H1 (cell line): ENCODE results near the gene RGS11. TPM values are rescaled to one million over a fixed set of nuclear protein-coding genes. Genes with fewer than 3 reads are reported as not detected.

Source experiments
- CTCF ChIA-PET: fragments of 300-600 bp; sonication (Branson Sonifier 250); formaldehyde crosslinking; loops from one replicate; lab custom pipeline; 2021; ENCODE audit not compliant: partially characterized antibody; lab: Charles Lee
- POLR2A ChIA-PET: fragments of 300-600 bp; sonication (Branson Sonifier 250); formaldehyde crosslinking; loops from one replicate; lab custom pipeline; 2021; ENCODE audit warnings: inconsistent platforms; ENCODE audit not compliant: partially characterized antibody; lab: Charles Lee
- DNase-seq, 2 experiments: peaks; one replicate each; pipeline versions ENCODE4 v3.0.0 to v3.0.0-alpha.2; 2010 to 2022; ENCODE audit warnings: low spot score in 2 of 2, low read depth in 1 of 2, mixed read lengths in 1 of 2
- FAIRE-seq: peaks from 2 replicates; lab custom pipeline; 2011; peaks lifted over from hg19 to GRCh38; lab: Jason Lieb, UNC
- H2AFZ ChIP-seq: 2 replicates; pipeline ENCODE4 v1.8.1; 2012; ENCODE audit warnings: low read length, inconsistent platforms
- H2AK5ac ChIP-seq: 2 replicates; pipeline ENCODE4 v1.6.1; 2013; ENCODE audit warnings: low read depth, low read length
- H2BK120ac ChIP-seq: replicated peaks from 2 replicates; pipeline ENCODE3; 2013; ENCODE audit warnings: low read depth, low read length, inconsistent platforms
- H2BK12ac ChIP-seq: 2 replicates; pipeline ENCODE4 v1.6.1; 2013; ENCODE audit warnings: low read depth, low read length
- H2BK15ac ChIP-seq: 2 replicates; pipeline ENCODE4 v1.6.1; 2013; ENCODE audit warnings: low read length
- H2BK20ac ChIP-seq: 2 replicates; pipeline ENCODE4 v1.6.1; 2013; ENCODE audit warnings: low read length
- H2BK5ac ChIP-seq: 2 replicates; pipeline ENCODE4 v1.6.1; 2013; ENCODE audit warnings: low read depth, low read length
- H3K14ac ChIP-seq: 2 replicates; pipeline ENCODE4 v1.6.1; 2013; ENCODE audit warnings: inconsistent platforms; ENCODE audit not compliant: insufficient read length
- H3K18ac ChIP-seq: 2 replicates; pipeline ENCODE4 v1.6.1; 2013; ENCODE audit warnings: low read length; ENCODE audit errors: extremely low read depth
- H3K23ac ChIP-seq: 2 replicates; pipeline ENCODE4 v1.6.1; 2013; ENCODE audit warnings: inconsistent platforms; ENCODE audit not compliant: insufficient read length
- H3K23me2 ChIP-seq: 2 replicates; pipeline ENCODE4 v1.6.1; 2013; ENCODE audit warnings: low read depth, low read length
- H3K27ac ChIP-seq: 2 replicates; pipeline ENCODE4 v1.6.1; 2011; ENCODE audit warnings: low read depth, low read length, inconsistent platforms
- H3K27me3 ChIP-seq, 4 experiments: replicated peaks in 1 of 4; 1 replicate in 1 of 4; 2 replicates in 3 of 4; pipeline versions ENCODE4 v1.6.1 to v1.8.1; 2011 to 2013; ENCODE audit warnings: low read length in 3 of 4, mild to moderate bottlenecking in 3 of 4, inconsistent platforms in 2 of 4, mixed read lengths in 2 of 4, moderate library complexity in 1 of 4; ENCODE audit not compliant: control insufficient read depth in 3 of 4, insufficient read depth in 3 of 4; ENCODE audit errors: extremely low read depth in 1 of 4
- H3K36me3 ChIP-seq, 4 experiments: 2 replicates each; pipeline versions ENCODE4 v1.6.1 to v1.8.1; 2011 to 2013; ENCODE audit warnings: mild to moderate bottlenecking in 4 of 4, low read length in 3 of 4, moderate library complexity in 2 of 4, control low read depth in 1 of 4, inconsistent platforms in 1 of 4; ENCODE audit not compliant: insufficient read depth in 4 of 4, control insufficient read depth in 2 of 4
- H3K4ac ChIP-seq: replicated peaks from 2 replicates; pipeline ENCODE3; 2013; ENCODE audit warnings: low read length, low read depth, mixed read lengths, inconsistent platforms; ENCODE audit not compliant: insufficient read length
- H3K4me1 ChIP-seq, 4 experiments: replicated peaks in 1 of 4; 1 replicate in 1 of 4; 2 replicates in 3 of 4; pipeline versions ENCODE4 v1.6.1 to v1.8.1; 2011 to 2013; ENCODE audit warnings: low read length in 3 of 4, inconsistent platforms in 2 of 4, mixed read lengths in 1 of 4; ENCODE audit not compliant: insufficient read depth in 4 of 4, control insufficient read depth in 3 of 4
- H3K4me2 ChIP-seq, 2 experiments: 2 replicates each; pipeline versions ENCODE4 v1.6.1 to v1.8.1; 2011 to 2013; ENCODE audit warnings: low read depth in 2 of 2, low read length in 2 of 2, control low read depth in 1 of 2, inconsistent platforms in 1 of 2, mild to moderate bottlenecking in 1 of 2; ENCODE audit not compliant: insufficient read depth in 1 of 2
- H3K4me3 ChIP-seq, 4 experiments: fragments of 200-600, 300-600 bp in 1 of 4; sonication (generic), shearing (Covaris generic), sonication (Bioruptor Twin) in 1 of 4; 2 replicates each; pipeline versions ENCODE4 v1.5.1 to v1.8.1; 2011 to 2016; ENCODE audit warnings: low read length in 4 of 4, low read depth in 3 of 4, control low read depth in 2 of 4, inconsistent platforms in 2 of 4, mild to moderate bottlenecking in 2 of 4, mixed read lengths in 1 of 4, moderate library complexity in 1 of 4; ENCODE audit not compliant: insufficient read depth in 2 of 4; ENCODE audit errors: extremely low read depth in 1 of 4
- H3K56ac ChIP-seq: replicated peaks from 2 replicates; pipeline ENCODE3; 2013; ENCODE audit warnings: low read depth, mild to moderate bottlenecking, mixed read lengths, low read length, inconsistent platforms; ENCODE audit not compliant: insufficient read length
- H3K79me1 ChIP-seq: 2 replicates; pipeline ENCODE4 v1.6.1; 2013; ENCODE audit warnings: low read depth, low read length, control low read depth
- H3K79me2 ChIP-seq, 2 experiments: 2 replicates each; pipeline versions ENCODE4 v1.6.1 to v1.8.1; 2012 to 2013; ENCODE audit warnings: low read length in 2 of 2, mild to moderate bottlenecking in 2 of 2, inconsistent platforms in 1 of 2; ENCODE audit not compliant: insufficient read depth in 2 of 2, control insufficient read depth in 1 of 2
- H3K9ac ChIP-seq, 4 experiments: replicated peaks in 1 of 4; 1 replicate in 1 of 4; 2 replicates in 3 of 4; pipeline versions ENCODE4 v1.6.1 to v1.8.1; 2011 to 2013; ENCODE audit warnings: low read depth in 3 of 4, low read length in 3 of 4, control low read depth in 2 of 4, mild to moderate bottlenecking in 2 of 4, moderate library complexity in 2 of 4, inconsistent platforms in 1 of 4; ENCODE audit errors: extremely low read depth in 1 of 4
- H3K9me3 ChIP-seq, 2 experiments: 2 replicates each; pipeline versions ENCODE4 v1.6.1 to v1.8.1; 2012 to 2013; ENCODE audit warnings: mild to moderate bottlenecking in 2 of 2, moderate library complexity in 2 of 2, control low read depth in 1 of 2, inconsistent platforms in 1 of 2, low read depth in 1 of 2, low read length in 1 of 2, mixed read lengths in 1 of 2; ENCODE audit not compliant: insufficient read depth in 2 of 2
- H4K20me1 ChIP-seq, 2 experiments: replicated peaks in 1 of 2; 2 replicates each; pipeline versions ENCODE3 to v1.8.1; 2011 to 2013; ENCODE audit warnings: inconsistent platforms in 2 of 2, low read length in 2 of 2, mild to moderate bottlenecking in 1 of 2; ENCODE audit not compliant: insufficient read depth in 2 of 2, control insufficient read depth in 1 of 2
- H4K5ac ChIP-seq: 2 replicates; pipeline ENCODE4 v1.6.1; 2013; ENCODE audit warnings: low read length, low read depth, mixed read lengths, inconsistent platforms; ENCODE audit not compliant: insufficient read length
- H4K8ac ChIP-seq: 2 replicates; pipeline ENCODE4 v1.8.0; 2013; ENCODE audit warnings: mild to moderate bottlenecking, moderate library complexity, low read length, inconsistent platforms; ENCODE audit not compliant: insufficient read depth; ENCODE audit errors: extremely low read depth
- H4K91ac ChIP-seq: replicated peaks from 2 replicates; pipeline ENCODE3; 2013; ENCODE audit warnings: low read length, mixed read lengths, inconsistent platforms; ENCODE audit not compliant: insufficient read length
- GABPA ChIP-seq: IDR thresholded peaks from 2 replicates; pipeline ENCODE4 v1.6.1; 2011; ENCODE audit warnings: mild to moderate bottlenecking, low read length, moderate library complexity, borderline replicate concordance; ENCODE audit not compliant: insufficient read depth
- JUND ChIP-seq: IDR thresholded peaks from 2 replicates; pipeline ENCODE4 v1.6.1; 2011; ENCODE audit warnings: mild to moderate bottlenecking, improper control_type of control experiment, low read length
- KDM4A ChIP-seq: IDR thresholded peaks from one replicate; pipeline ENCODE4 v1.7.1; 2012; ENCODE audit warnings: low read depth, mild to moderate bottlenecking, moderate library complexity, low read length, inconsistent platforms; ENCODE audit not compliant: severe bottlenecking
- KDM5A ChIP-seq: fragments of 200-600 bp; IDR thresholded peaks from 2 replicates; pipeline ENCODE4 v1.7.1; 2012; ENCODE audit warnings: mild to moderate bottlenecking, low read length, inconsistent platforms, mixed read lengths
- POLR2AphosphoS5 ChIP-seq: IDR thresholded peaks from 2 replicates; pipeline ENCODE4 v1.6.1; 2011; ENCODE audit warnings: low read depth, low read length
- SUZ12 ChIP-seq: fragments of 200-600 bp; sonication (generic); IDR thresholded peaks from 2 replicates; pipeline ENCODE4 v1.6.1; 2012; ENCODE audit warnings: mild to moderate bottlenecking, inconsistent platforms, low read length, moderate library complexity, mixed read lengths
- TCF12 ChIP-seq: IDR thresholded peaks from 2 replicates; pipeline ENCODE4 v1.6.1; 2011; ENCODE audit warnings: low read depth, mild to moderate bottlenecking, low read length
- WGBS, 2 experiments: shearing (Covaris generic) in 1 of 2; methylation state at CpG; one replicate each; pipeline versions ENCODE4 v1.1.6 to v1.1.7; 2013 to 2015; ENCODE audit warnings: low lambda C conversion rate in 2 of 2, mixed read lengths in 2 of 2, inconsistent platforms in 1 of 2, low coverage in 1 of 2, missing lambda C conversion rate in 1 of 2; ENCODE audit not compliant: insufficient replicate concordance in 2 of 2, insufficient coverage in 1 of 2, insufficient read length in 1 of 2; ENCODE audit errors: extremely low coverage in 1 of 2, missing lambda C conversion rate in 1 of 2; 5-methylcytosine and 5-hydroxymethylcytosine counted together
- polyA plus RNA-seq, 7 experiments: library from polyadenylated mRNA; depleted of rRNA in 3 of 7; stranded (reverse) in 5 of 7; unstranded in 2 of 7; fragments of >200 nt in 5 of 7; fragments of 200-250 nt in 2 of 7; gene quantifications; 1 replicate in 5 of 7; 2 replicates in 1 of 7; 4 replicates in 1 of 7; pipeline versions ENCODE4 v1.2.1 to v1.2.3, GENCODE V29; 2011 to 2013; ENCODE audit warnings: missing spikeins in 2 of 7, mixed read lengths in 2 of 7
- total RNA-seq: library from RNA; stranded (reverse); fragmentation: NEBNext Ultra II Directional; extraction: Animal tissue kit (Norgen Biotek cat#: 25700); gene quantifications from 2 replicates; pipeline ENCODE4 v1.2.1, GENCODE V29; 2021
- TF ChIP-seq, protein P1 (sequence below): IDR thresholded peaks from 2 replicates; pipeline ENCODE4 v1.6.1; 2012; ENCODE audit warnings: low read length, inconsistent platforms

RGS11 gene
- total and polyA plus RNA-seq, 2 of the 8 experiments (the other 6 are each of a cell fraction or from before 2014, with no cell fraction given) = 0.84 to 1.2 TPM

DNA sequence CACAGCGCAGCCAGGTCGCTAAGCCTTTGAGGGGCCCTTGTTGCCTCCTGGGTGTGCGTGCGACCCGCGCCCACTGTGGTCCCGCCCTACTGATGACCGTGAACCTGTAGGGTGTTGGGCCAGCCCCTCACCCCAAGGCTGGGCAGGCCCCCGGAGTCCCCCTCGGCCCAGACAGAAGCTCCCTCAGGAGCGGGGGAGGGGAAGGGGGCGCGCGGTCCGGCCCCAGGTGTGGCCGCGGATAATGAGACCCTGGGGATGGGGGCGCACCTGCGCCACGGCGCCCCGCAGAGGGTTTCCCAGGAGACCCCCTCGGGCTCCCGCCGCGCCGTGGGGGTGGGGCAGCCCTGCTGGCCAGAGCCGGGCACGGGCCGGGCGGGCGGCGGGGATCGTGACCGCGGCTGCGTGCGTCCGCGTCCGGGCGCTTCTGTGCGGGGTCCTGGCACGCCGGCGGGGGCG lies 4.3 kb upstream of the RGS11 start:
- 6% methylated on average over 21 of the region's 47 CpGs; no CpG with 5 or more reads in 1 of the 2 experiments for WGBS, 2 experiments
- H3K4me3 ChIP-seq = peak overlapping the region; percentile 3 to 61 (median 28); a peak in 5 of 8 replicates
- no peak overlapping the region for H2BK15ac ChIP-seq
- peak overlapping the region; percentile 68; the same call in 1 of the 2 replicates for H4K8ac ChIP-seq
- H3K23ac ChIP-seq = no peak overlapping the region
- FAIRE-seq (no peak), DNase-seq (no peak)
- TF ChIP-seq KDM5A = no peak
- no peak for TF ChIP-seq TCF12
- peak; percentile 18 for TF ChIP-seq KDM4A
- TF ChIP-seq JUND = no peak
- TF ChIP-seq POLR2AphosphoS5 = no peak
- TF ChIP-seq GABPA = peak; percentile 7; the same call in 1 of the 2 replicates
- TF ChIP-seq, protein P1, sequence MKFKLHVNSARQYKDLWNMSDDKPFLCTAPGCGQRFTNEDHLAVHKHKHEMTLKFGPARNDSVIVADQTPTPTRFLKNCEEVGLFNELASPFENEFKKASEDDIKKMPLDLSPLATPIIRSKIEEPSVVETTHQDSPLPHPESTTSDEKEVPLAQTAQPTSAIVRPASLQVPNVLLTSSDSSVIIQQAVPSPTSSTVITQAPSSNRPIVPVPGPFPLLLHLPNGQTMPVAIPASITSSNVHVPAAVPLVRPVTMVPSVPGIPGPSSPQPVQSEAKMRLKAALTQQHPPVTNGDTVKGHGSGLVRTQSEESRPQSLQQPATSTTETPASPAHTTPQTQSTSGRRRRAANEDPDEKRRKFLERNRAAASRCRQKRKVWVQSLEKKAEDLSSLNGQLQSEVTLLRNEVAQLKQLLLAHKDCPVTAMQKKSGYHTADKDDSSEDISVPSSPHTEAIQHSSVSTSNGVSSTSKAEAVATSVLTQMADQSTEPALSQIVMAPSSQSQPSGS = no peak
- TF ChIP-seq SUZ12 = peak; percentile 43; the same call in 1 of the 2 replicates
- no peak overlapping the region for H4K5ac ChIP-seq
- H3K79me1 ChIP-seq = no peaks in the 10 kb centered on the region
- H2BK20ac ChIP-seq = no peak overlapping the region
- H3K4ac ChIP-seq = no peak overlapping the region
- no peak overlapping the region for H4K91ac ChIP-seq
- no peaks in the 10 kb centered on the region for H3K36me3 ChIP-seq
- H3K27ac ChIP-seq = no peak overlapping the region
- peak overlapping the region; percentile 71; the same call in 1 of the 2 replicates for H3K18ac ChIP-seq
- no peak overlapping the region for H2BK12ac ChIP-seq
- H4K20me1 ChIP-seq = peaks cover 0 to 3% of the 10 kb centered on the region in 2 experiments
- H3K27me3 ChIP-seq = peaks cover 14 to 41% (median 34%) of the 10 kb centered on the region in 4 experiments
- H3K9me3 ChIP-seq = no peaks in the 10 kb centered on the region
- H3K4me2 ChIP-seq = peak overlapping the region; percentile 59 to 62
- ChIA-PET CTCF (interaction anchor here (1.1 to 1.9 kb wide), 5 partner anchors 10 to 83 kb away, joined by 3 to 7 read pairs (median 4); no protein-coding TSS in a partner anchor), POLR2A (interaction anchor here (1.4 to 1.6 kb wide), 3 partner anchors 9 to 50 kb away, joined by 3 to 7 read pairs (median 4); partner anchors contain the start of gene LUC7L)
- no peak overlapping the region for H2BK5ac ChIP-seq
- no peak overlapping the region for H3K56ac ChIP-seq
- no peaks in the 10 kb centered on the region for H3K79me2 ChIP-seq
- no peak overlapping the region for H3K9ac ChIP-seq
- H3K14ac ChIP-seq = no peak overlapping the region
- no peak overlapping the region for H2AK5ac ChIP-seq
- H2AFZ ChIP-seq = no peak overlapping the region
- H2BK120ac ChIP-seq = no peak overlapping the region
- H3K23me2 ChIP-seq = peaks cover 10% of the 10 kb centered on the region; the same call in 1 of the 2 replicates
- H3K4me1 ChIP-seq = peaks cover 0 to 5% (median 2%) of the 10 kb centered on the region in 4 experiments; a peak in 5 of 7 replicates
